NCI-H2196 treated with DMSO at 0.1 percent for 48 hours (cell line): ENCODE results near the gene PSMA7.

Experiments
- DNase-seq: peaks from one replicate; lab custom pipeline; 2025; ENCODE audit not compliant: unreplicated experiment; lab: John Stamatoyannopoulos, UW

The PSMA7 gene

GRCh38 chr20:62172666-62173065 lies 29.5 kb upstream of the PSMA7 start:
- DNase-seq: no peak

- DNase-seq: no peak
Observed at GRCh38 chr20:62171245-62171644, 28.1 kb upstream of the PSMA7 start.

GRCh38 chr20:62170536-62170935 lies 27.3 kb upstream of the PSMA7 start:
- no peak for DNase-seq

GRCh38 chr20:62168890-62169435 lies 25.8 kb upstream of the PSMA7 start:
- no peak for DNase-seq

- no peak for DNase-seq
Observed at GRCh38 chr20:62168061-62168460, 24.9 kb upstream of the PSMA7 start.

- DNase-seq: no peak
Observed at GRCh38 chr20:62167474-62167873, 24.3 kb upstream of the PSMA7 start.

GRCh38 chr20:62165762-62166399 lies 22.7 kb upstream of the PSMA7 start:
- DNase-seq: no peak

GRCh38 chr20:62164879-62165761 lies 21.9 kb upstream of the PSMA7 start:
- DNase-seq: no peak

- no peak for DNase-seq
Observed at GRCh38 chr20:62163986-62164762, 21.0 kb upstream of the PSMA7 start.

- DNase-seq: no peak
Observed at GRCh38 chr20:62163485-62163865, 20.3 kb upstream of the PSMA7 start.

GRCh38 chr20:62162765-62163484 lies 19.7 kb upstream of the PSMA7 start:
- no peak for DNase-seq

- no peak for DNase-seq
Observed at GRCh38 chr20:62161347-62161746, 18.2 kb upstream of the PSMA7 start.

GRCh38 chr20:62160876-62161275 lies 17.7 kb upstream of the PSMA7 start:
- no peak for DNase-seq

GRCh38 chr20:62160253-62160652 lies 17.1 kb upstream of the PSMA7 start:
- DNase-seq: no peak

- no peak for DNase-seq
Observed at GRCh38 chr20:62159839-62160238, 16.6 kb upstream of the PSMA7 start.

- DNase-seq: no peak
Observed at GRCh38 chr20:62159052-62159451, 15.9 kb upstream of the PSMA7 start.

- no peak for DNase-seq
Observed at GRCh38 chr20:62158541-62158940, 15.3 kb upstream of the PSMA7 start.

- DNase-seq: no peak
Observed at GRCh38 chr20:62158088-62158400, 14.8 kb upstream of the PSMA7 start.

- no peak for DNase-seq
Observed at GRCh38 chr20:62157387-62158087, 14.3 kb upstream of the PSMA7 start.

- no peak for DNase-seq
Observed at GRCh38 chr20:62156592-62157386, 13.6 kb upstream of the PSMA7 start.
